Measurements from ENCODE around the gene SYNRG. TPM values are rescaled to one million over a fixed set of nuclear protein-coding genes. Genes with fewer than 3 reads are reported as not detected.
A peak's percentile ranks its signal among the peaks of the same experiment; 100 is the strongest.

SYNRG gene
- total and polyA plus RNA-seq, 4 donors, result 5.9 to 67.4 (median 22.3) TPM

GRCh38 chr17:37489197-37490001 is 119.8 kb downstream of the SYNRG start, which contains the start of gene DUSP14:
TSS of gene DUSP14 (plus strand) at chr17:37489891. CDS start at chr17:37512273, 22,382 bp downstream.
- Histone ChIP-seq H3K9me3 (ENCODE audit: control insufficient read depth in 4 of 4, insufficient read depth in 3 of 4, low read length in 3 of 4) (no peaks in the 10 kb centered on the region), H3K36me3 (ENCODE audit: control insufficient read depth in 4 of 4, insufficient read depth in 4 of 4, low read length in 4 of 4) (no peaks in the 10 kb centered on the region), H3K9ac (ENCODE audit: insufficient read depth in 1 of 2, low read length in 2 of 2) (peak within 1 kb of the TSS in 1 of 2 donors; percentile 1), H3K27me3 (ENCODE audit: control insufficient read depth in 3 of 3, insufficient read depth in 3 of 3, low read length in 2 of 3) (no peaks in the 10 kb centered on the region), H3K4me3 (peak within 1 kb of the TSS; percentile 62), H3K4me1 (ENCODE audit: control insufficient read depth in 5 of 5, insufficient read depth in 5 of 5, low read length in 5 of 5) (peaks cover 3 to 30% (median 6%) of the 10 kb centered on the region in 5 donors), H3K27ac (ENCODE audit: low read depth in 1 of 2, low read length in 1 of 2) (peak within 1 kb of the TSS; percentile 91 to 94)
- DNase-seq (peak; percentile 86 to 93 (median 88)), ATAC-seq (ENCODE audit: insufficient read depth, low FRiP score) (peak; percentile 86)
- WGBS, 2 donors, result 0 to 1% methylated on average over 56 to 100 of the region's 100 CpGs
- no peak for TF ChIP-seq CTCF (IDR thresholded peaks at IDR 0.05; ENCODE audit: control extremely low read depth, extremely low read depth)

- ATAC-seq (ENCODE audit: insufficient read depth, low FRiP score) (peak; percentile 72), DNase-seq (peak; percentile 54 to 70 (median 63))
- Histone ChIP-seq H3K4me3 (peak overlapping the region; percentile 48), H3K36me3 (ENCODE audit: control insufficient read depth in 4 of 4, insufficient read depth in 4 of 4, low read length in 4 of 4) (no peaks in the 10 kb centered on the region), H3K27me3 (ENCODE audit: control insufficient read depth in 3 of 3, insufficient read depth in 3 of 3, low read length in 2 of 3) (no peaks in the 10 kb centered on the region), H3K9ac (ENCODE audit: insufficient read depth in 1 of 2, low read length in 2 of 2) (peak overlapping the region in 1 of 2 donors; percentile 1), H3K27ac (ENCODE audit: low read depth in 1 of 2, low read length in 1 of 2) (peak overlapping the region; percentile 91 to 94), H3K4me1 (ENCODE audit: control insufficient read depth in 5 of 5, insufficient read depth in 5 of 5, low read length in 5 of 5) (peaks cover 3 to 32% (median 6%) of the 10 kb centered on the region in 5 donors), H3K9me3 (ENCODE audit: control insufficient read depth in 4 of 4, insufficient read depth in 3 of 4, low read length in 3 of 4) (no peaks in the 10 kb centered on the region)
- TF ChIP-seq CTCF (IDR thresholded peaks at IDR 0.05; ENCODE audit: control extremely low read depth, extremely low read depth), result no peak
- WGBS, 2 donors, result 2% methylated on average over 25 of the region's 25 CpGs
Observed at GRCh38 chr17:37488607-37489196, 120.5 kb downstream of the SYNRG start.

GRCh38 chr17:37488009-37488604 is 121.1 kb downstream of the SYNRG start:
- Histone ChIP-seq H3K27ac (ENCODE audit: low read depth in 1 of 2, low read length in 1 of 2) (peak overlapping the region; percentile 55 to 57), H3K9ac (ENCODE audit: insufficient read depth in 1 of 2, low read length in 2 of 2) (no peak overlapping the region), H3K36me3 (ENCODE audit: control insufficient read depth in 4 of 4, insufficient read depth in 4 of 4, low read length in 4 of 4) (no peaks in the 10 kb centered on the region), H3K9me3 (ENCODE audit: control insufficient read depth in 4 of 4, insufficient read depth in 3 of 4, low read length in 3 of 4) (no peaks in the 10 kb centered on the region), H3K4me1 (ENCODE audit: control insufficient read depth in 5 of 5, insufficient read depth in 5 of 5, low read length in 5 of 5) (peaks cover 3 to 38% (median 11%) of the 10 kb centered on the region in 5 donors), H3K4me3 (no peak overlapping the region), H3K27me3 (ENCODE audit: control insufficient read depth in 3 of 3, insufficient read depth in 3 of 3, low read length in 2 of 3) (no peaks in the 10 kb centered on the region)
- DNase-seq, result peak; percentile 40 to 84 (median 84)
- TF ChIP-seq CTCF (IDR thresholded peaks at IDR 0.05; ENCODE audit: control extremely low read depth, extremely low read depth), result no peak
- ATAC-seq (ENCODE audit: insufficient read depth, low FRiP score), result peak; percentile 32
- WGBS, 2 donors, result 19 to 27% methylated on average over 7 of the region's 7 CpGs

Measured in lung (tissue), 12 donors.